GM18517 (cell line): Measurements from ENCODE around the gene P4HB.
"Not testable (repeated sequence)": the region's sequence is repeated elsewhere in the genome, so short reads cannot be mapped to it uniquely, and the experiment has no call there.

Experiments used
- ATAC-seq: cut with Tn5 transposase; IDR thresholded peaks from one replicate; pipeline ENCODE4 v1.9.1; 2021; ENCODE audit warnings: mild to moderate bottlenecking, moderate library complexity; ENCODE audit not compliant: unreplicated experiment

P4HB gene

GRCh38 chr17:81849457-81849856, 10.9 kb downstream of the P4HB start:
- no peak for ATAC-seq

- ATAC-seq = no peak
Measured at GRCh38 chr17:81846743-81847689, 13.3 kb downstream of the P4HB start.

GRCh38 chr17:81845881-81846742, 14.2 kb downstream of the P4HB start:
- ATAC-seq = no peak

- no peak for ATAC-seq
Measured at GRCh38 chr17:81845361-81845760, 15.0 kb downstream of the P4HB start.

- no peak for ATAC-seq
Measured at GRCh38 chr17:81844887-81845286, 15.4 kb downstream of the P4HB start.

- no peak for ATAC-seq
Measured at GRCh38 chr17:81844327-81844851, 15.9 kb downstream of the P4HB start.

GRCh38 chr17:81843713-81844326, 16.5 kb downstream of the P4HB start:
- ATAC-seq = no peak

GRCh38 chr17:81842725-81843504, 17.4 kb downstream of the P4HB start:
- ATAC-seq = no peak

GRCh38 chr17:81842378-81842724, 18.0 kb downstream of the P4HB start:
- ATAC-seq = no peak

GRCh38 chr17:81841866-81842265, 18.5 kb downstream of the P4HB start:
- ATAC-seq = no peak

GRCh38 chr17:81840826-81841778, 19.2 kb downstream of the P4HB start:
- ATAC-seq = no peak

- ATAC-seq = not testable (repeated sequence)
Measured at GRCh38 chr17:81840059-81840458, 20.3 kb downstream of the P4HB start.

GRCh38 chr17:81839301-81839700, 21.0 kb downstream of the P4HB start:
- no peak for ATAC-seq

GRCh38 chr17:81838753-81839255, 21.5 kb downstream of the P4HB start:
- no peak for ATAC-seq

- no peak for ATAC-seq
Measured at GRCh38 chr17:81837641-81838040, 22.7 kb downstream of the P4HB start.

GRCh38 chr17:81834831-81835267, 25.5 kb downstream of the P4HB start, which contains the start of gene PPP1R27:
Gene PPP1R27, minus strand, starts transcription at chr17:81835050. Its CDS starts 97 bp downstream, at chr17:81834953.
- no peak for ATAC-seq

GRCh38 chr17:81833921-81834830, 26.2 kb downstream of the P4HB start:
- no peak for ATAC-seq
